GM23338 (cell line): ENCODE data around the gene ACRBP. TPM values are rescaled to one million over a fixed set of nuclear protein-coding genes. Genes with fewer than 3 reads are reported as not detected.
"Not testable (repeated sequence)": the region's sequence is repeated elsewhere in the genome, so short reads cannot be mapped to it uniquely, and the experiment has no call there.

Experiments used
- ATAC-seq: fragments of 200-7000 bp; cut with Tn5 transposase; 3 replicates; pipeline ENCODE4 v1.9.1; 2020
- DNase-seq: peaks from one replicate; pipeline ENCODE4 v3.0.0-alpha.2; 2015; ENCODE audit warnings: low spot score
- H2AFZ ChIP-seq: fragments of 200-600 bp; sonication (generic); 2 replicates; pipeline ENCODE4 v1.8.0; 2016; ENCODE audit warnings: antibody characterized with exemption, mild to moderate bottlenecking, moderate library complexity
- H3F3A ChIP-seq: fragments of 200-600 bp; sonication (generic); replicated peaks from 2 replicates; pipeline ENCODE4 v1.8.0; 2017; ENCODE audit warnings: antibody characterized with exemption, mixed run types, low read depth
- H3K27ac ChIP-seq: fragments of 200-600 bp; sonication (generic); 2 replicates; pipeline ENCODE4 v1.6.1; 2016; ENCODE audit warnings: low read depth
- H3K27me3 ChIP-seq: fragments of 200-600 bp; sonication (generic); 2 replicates; pipeline ENCODE4 v1.8.0; 2016; ENCODE audit warnings: mild to moderate bottlenecking, mixed run types, moderate library complexity; ENCODE audit not compliant: insufficient read depth
- H3K36me3 ChIP-seq: fragments of 200-600 bp; sonication (generic); 2 replicates; pipeline ENCODE4 v1.8.0; 2016; ENCODE audit warnings: mild to moderate bottlenecking; ENCODE audit not compliant: insufficient read depth
- H3K4me1 ChIP-seq: fragments of 200-600 bp; sonication (generic); 2 replicates; pipeline ENCODE4 v1.8.0; 2016; ENCODE audit warnings: mild to moderate bottlenecking, moderate library complexity; ENCODE audit not compliant: insufficient read depth
- H3K4me2 ChIP-seq: fragments of 200-600 bp; sonication (generic); 2 replicates; pipeline ENCODE4 v1.7.1; 2017; ENCODE audit warnings: mixed run types
- H3K4me3 ChIP-seq: fragments of 200-600 bp; sonication (generic); 2 replicates; pipeline ENCODE4 v1.6.1; 2016; ENCODE audit warnings: mixed run types
- H3K79me2 ChIP-seq: fragments of 200-600 bp; sonication (generic); replicated peaks from 2 replicates; pipeline ENCODE4 v1.8.0; 2017; ENCODE audit warnings: mild to moderate bottlenecking; ENCODE audit not compliant: insufficient read depth
- H3K9me2 ChIP-seq: fragments of 200-600 bp; sonication (generic); 2 replicates; pipeline ENCODE4 v1.8.0; 2017; ENCODE audit not compliant: insufficient read depth
- H4K20me1 ChIP-seq: fragments of 200-600 bp; sonication (generic); replicated peaks from 2 replicates; pipeline ENCODE4 v1.8.0; 2017; ENCODE audit warnings: mild to moderate bottlenecking; ENCODE audit not compliant: insufficient read depth
- H3K27ac Mint-ChIP-seq: 2 replicates; pipeline ENCODE4 v1.8.0; 2020; ENCODE audit warnings: inconsistent platforms, mild to moderate bottlenecking, moderate library complexity, mixed read lengths
- H3K27me3 Mint-ChIP-seq: 3 replicates; pipeline ENCODE4 v1.8.0; 2022; ENCODE audit warnings: low read depth, mild to moderate bottlenecking, moderate library complexity, mixed read lengths, inconsistent platforms; ENCODE audit not compliant: insufficient read depth, poor library complexity
- H3K36me3 Mint-ChIP-seq: 3 replicates; pipeline ENCODE4 v1.8.0; 2021; ENCODE audit warnings: low read depth, mild to moderate bottlenecking, inconsistent platforms, moderate library complexity, mixed read lengths
- H3K4me1 Mint-ChIP-seq: 3 replicates; pipeline ENCODE4 v1.8.0; 2020; ENCODE audit warnings: mild to moderate bottlenecking, inconsistent platforms, mixed read lengths
- H3K4me3 Mint-ChIP-seq: 3 replicates; pipeline ENCODE4 v1.8.0; 2021; ENCODE audit warnings: moderate library complexity, mild to moderate bottlenecking, inconsistent platforms, mixed read lengths
- H3K9me3 Mint-ChIP-seq: 3 replicates; pipeline ENCODE4 v1.8.0; 2020; ENCODE audit warnings: moderate library complexity, mild to moderate bottlenecking, inconsistent platforms, mixed read lengths
- EZH2 ChIP-seq: fragments of 200-600 bp; sonication (generic); IDR thresholded peaks from one replicate; pipeline ENCODE4 v1.8.0; 2017; ENCODE audit warnings: antibody characterized with exemption, mild to moderate bottlenecking, low read depth; ENCODE audit not compliant: unreplicated experiment
- EZH2phosphoT487 ChIP-seq: fragments of 200-600 bp; sonication (generic); IDR thresholded peaks from one replicate; pipeline ENCODE4 v1.8.1; 2018; ENCODE audit warnings: antibody characterized with exemption; ENCODE audit not compliant: unreplicated experiment
- JUNB ChIP-seq: IDR thresholded peaks from one replicate; pipeline ENCODE4 v1.6.1; 2016; ENCODE audit warnings: antibody characterized with exemption; ENCODE audit not compliant: unreplicated experiment
- NANOG ChIP-seq: IDR thresholded peaks from 2 replicates; pipeline ENCODE4 v1.6.1; 2016; ENCODE audit warnings: antibody characterized with exemption, borderline replicate concordance
- STAT1 ChIP-seq: IDR thresholded peaks from one replicate; pipeline ENCODE4 v1.6.1; 2016; ENCODE audit warnings: antibody characterized with exemption; ENCODE audit not compliant: unreplicated experiment
- ZNF114 ChIP-seq: fragments of 250-450 bp; sonication (Bioruptor Pico); IDR thresholded peaks from 2 replicates; pipeline ENCODE4 v1.5.0; 2020; ENCODE audit warnings: mild to moderate bottlenecking, moderate library complexity
- polyA plus RNA-seq: library from polyadenylated mRNA; unstranded; fragments of >200 nt; fragmentation: Nextera tagmentation; extraction: Ambion mirVana; gene quantifications from 2 replicates; pipeline ENCODE4 v1.2.1, GENCODE V29; 2016
- total RNA-seq: library from RNA; depleted of rRNA; stranded (reverse); fragments of >200 nt; shearing (Covaris generic); gene quantifications from 2 replicates; pipeline ENCODE4 v1.2.3, GENCODE V29; 2014
- TF ChIP-seq, protein P1 (sequence below), 2 experiments: fragments of 200-600 bp in 1 of 2; sonication (generic) in 1 of 2; conservative IDR thresholded peaks; 2 replicates each; pipeline versions ENCODE4 v1.5.1 to v1.6.1; 2016 to 2017; ENCODE audit warnings: antibody characterized with exemption in 2 of 2, low read depth in 2 of 2, mild to moderate bottlenecking in 2 of 2, moderate library complexity in 1 of 2
- TF ChIP-seq, protein P2 (sequence below): fragments of 250-450 bp; sonication (Bioruptor Pico); IDR thresholded peaks from 2 replicates; pipeline ENCODE4 v1.5.0; 2020; ENCODE audit warnings: mild to moderate bottlenecking, moderate library complexity

ACRBP gene
- total and polyA plus RNA-seq, 2 experiments from 2014 or later: 0.70 to 2.2 TPM

DNA sequence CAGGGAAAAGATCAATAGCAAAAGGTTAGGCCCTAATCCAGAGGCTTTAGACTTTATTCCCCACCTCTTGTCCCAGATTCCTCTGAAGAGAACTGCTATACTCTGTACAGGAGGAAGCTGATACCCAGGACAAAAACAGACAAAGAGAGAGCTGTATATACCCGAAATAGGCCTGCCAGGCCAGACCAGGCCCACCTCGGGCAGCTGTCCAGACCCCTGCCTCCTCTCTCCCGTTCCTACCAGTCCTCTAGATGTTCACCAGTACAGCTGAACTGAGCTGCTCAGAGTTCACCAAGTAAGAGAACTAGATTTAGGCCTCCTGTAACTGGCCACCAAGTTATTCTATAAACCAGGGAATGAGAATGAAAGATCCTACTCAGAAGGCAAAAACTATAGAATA, 44.7 kb downstream of the ACRBP start:
- Mint-ChIP-seq H3K27me3 (peaks cover 11% of the 10 kb centered on the region), H3K9me3 (no peaks in the 10 kb centered on the region; the same call in 2 of the 3 replicates), H3K4me3 (peak overlapping the region; percentile 8; the same call in 1 of the 3 replicates), H3K4me1 (peaks cover 28% of the 10 kb centered on the region), H3K36me3 (peaks cover 84% of the 10 kb centered on the region), H3K27ac (no peak overlapping the region)
- no peak overlapping the region for H3K4me3 ChIP-seq
- H3K27me3 ChIP-seq: no peaks in the 10 kb centered on the region
- peaks cover 33% of the 10 kb centered on the region for H4K20me1 ChIP-seq
- H3K36me3 ChIP-seq: peaks cover 52% of the 10 kb centered on the region
- TF ChIP-seq STAT1: no peak
- TF ChIP-seq, protein P1, sequence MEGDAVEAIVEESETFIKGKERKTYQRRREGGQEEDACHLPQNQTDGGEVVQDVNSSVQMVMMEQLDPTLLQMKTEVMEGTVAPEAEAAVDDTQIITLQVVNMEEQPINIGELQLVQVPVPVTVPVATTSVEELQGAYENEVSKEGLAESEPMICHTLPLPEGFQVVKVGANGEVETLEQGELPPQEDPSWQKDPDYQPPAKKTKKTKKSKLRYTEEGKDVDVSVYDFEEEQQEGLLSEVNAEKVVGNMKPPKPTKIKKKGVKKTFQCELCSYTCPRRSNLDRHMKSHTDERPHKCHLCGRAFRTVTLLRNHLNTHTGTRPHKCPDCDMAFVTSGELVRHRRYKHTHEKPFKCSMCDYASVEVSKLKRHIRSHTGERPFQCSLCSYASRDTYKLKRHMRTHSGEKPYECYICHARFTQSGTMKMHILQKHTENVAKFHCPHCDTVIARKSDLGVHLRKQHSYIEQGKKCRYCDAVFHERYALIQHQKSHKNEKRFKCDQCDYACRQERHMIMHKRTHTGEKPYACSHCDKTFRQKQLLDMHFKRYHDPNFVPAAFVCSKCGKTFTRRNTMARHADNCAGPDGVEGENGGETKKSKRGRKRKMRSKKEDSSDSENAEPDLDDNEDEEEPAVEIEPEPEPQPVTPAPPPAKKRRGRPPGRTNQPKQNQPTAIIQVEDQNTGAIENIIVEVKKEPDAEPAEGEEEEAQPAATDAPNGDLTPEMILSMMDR (conservative IDR thresholded peaks at IDR 0.05; ENCODE audit: low read depth in 2 of 2): no peak
- no peak for TF ChIP-seq NANOG
- TF ChIP-seq EZH2phosphoT487: no peak
- no peak for TF ChIP-seq ZNF114 (CRISPR knock-in tag)
- 0 out of 2 replicates have a peak, but pooled peaks cover 11% of the 10 kb centered on the region for H3F3A ChIP-seq
- H3K4me2 ChIP-seq: no peak overlapping the region
- no peaks in the 10 kb centered on the region for H3K9me2 ChIP-seq
- ATAC-seq (no peak), DNase-seq (no peak)
- no peak overlapping the region for H2AFZ ChIP-seq
- 0 out of 2 replicates have a peak overlapping the region, but pooled peaks have one; percentile 32 for H3K27ac ChIP-seq
- H3K4me1 ChIP-seq: peaks cover 25% of the 10 kb centered on the region
- H3K79me2 ChIP-seq: peaks cover 53% of the 10 kb centered on the region

DNA sequence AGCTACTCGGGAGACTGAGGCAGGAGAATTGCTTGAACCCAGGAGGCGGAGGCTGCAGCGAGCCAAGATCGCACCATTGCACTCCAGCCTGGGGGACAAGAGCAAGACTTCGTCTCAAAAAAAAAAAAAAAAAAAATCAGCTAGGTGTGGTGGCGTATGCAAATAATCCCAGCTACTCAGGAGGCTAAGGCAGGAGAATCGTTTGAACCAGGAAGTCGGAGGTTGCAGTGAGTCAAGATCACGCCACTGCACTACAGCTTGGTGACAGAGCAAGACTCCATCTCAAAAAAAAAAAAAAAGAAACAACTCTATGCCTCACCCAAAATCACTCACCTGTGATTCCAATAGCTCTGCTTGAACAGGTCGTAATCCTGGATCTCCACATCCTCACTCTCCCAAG, 51.6 kb downstream of the ACRBP start:
- DNase-seq, H3K27me3 ChIP-seq, H3K4me3 ChIP-seq, ATAC-seq, H3K27me3 Mint-ChIP-seq, H3K4me1 Mint-ChIP-seq, H3K27ac Mint-ChIP-seq, H3K4me1 ChIP-seq, H3K9me2 ChIP-seq, H2AFZ ChIP-seq, H3K9me3 Mint-ChIP-seq, H3K4me3 Mint-ChIP-seq, H3K27ac ChIP-seq, H3K4me2 ChIP-seq: not testable (repeated sequence)
- H3K36me3 ChIP-seq: peaks cover 84% of the 10 kb centered on the region
- 0 out of 2 replicates have a peak, but pooled peaks cover 14% of the 10 kb centered on the region for H3K79me2 ChIP-seq
- H3K36me3 Mint-ChIP-seq: peaks cover 96% of the 10 kb centered on the region
- H3F3A ChIP-seq: peaks cover 16% of the 10 kb centered on the region; the same call in 1 of the 2 replicates
- H4K20me1 ChIP-seq: peaks cover 17% of the 10 kb centered on the region

DNA sequence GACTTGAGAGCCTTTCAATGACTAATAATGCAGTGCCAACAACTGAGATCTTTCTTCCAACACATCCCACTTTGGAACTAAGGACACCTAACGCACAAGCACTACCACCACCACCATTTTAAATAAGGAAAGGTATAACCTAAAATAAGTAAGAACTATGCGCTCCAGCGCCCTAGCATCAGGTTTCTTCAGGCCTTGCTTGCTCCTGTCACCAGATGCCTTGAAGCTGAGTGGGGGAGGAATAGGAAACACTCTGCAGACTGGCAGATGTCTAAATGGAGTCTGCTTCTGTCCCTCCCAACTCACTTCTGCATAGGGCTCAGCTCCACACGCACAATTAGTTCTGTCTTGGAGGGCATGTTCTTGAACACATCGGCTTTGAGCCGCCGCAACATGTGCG, 55.1 kb downstream of the ACRBP start:
- Histone ChIP-seq H3K27me3 (no peaks in the 10 kb centered on the region), H3K4me2 (no peak overlapping the region), H3F3A (peaks cover 23% of the 10 kb centered on the region; the same call in 1 of the 2 replicates), H4K20me1 (peaks cover 22% of the 10 kb centered on the region), H3K9me2 (no peaks in the 10 kb centered on the region), H3K27ac (no peak overlapping the region), H3K79me2 (peaks cover 9% of the 10 kb centered on the region; the same call in 1 of the 2 replicates), H3K36me3 (peaks cover 87% of the 10 kb centered on the region), H3K4me3 (no peak overlapping the region), H2AFZ (no peak overlapping the region), H3K4me1 (no peaks in the 10 kb centered on the region)
- Mint-ChIP-seq H3K27me3 (peaks cover 6% of the 10 kb centered on the region), H3K36me3 (peaks cover 95% of the 10 kb centered on the region), H3K4me1 (no peaks in the 10 kb centered on the region), H3K27ac (no peak overlapping the region), H3K9me3 (no peaks in the 10 kb centered on the region), H3K4me3 (no peak overlapping the region)
- DNase-seq (no peak), ATAC-seq (no peak)
- TF ChIP-seq STAT1 (no peak), NANOG (no peak), JUNB (no peak), EZH2 (no peak)
- TF ChIP-seq, protein P2, sequence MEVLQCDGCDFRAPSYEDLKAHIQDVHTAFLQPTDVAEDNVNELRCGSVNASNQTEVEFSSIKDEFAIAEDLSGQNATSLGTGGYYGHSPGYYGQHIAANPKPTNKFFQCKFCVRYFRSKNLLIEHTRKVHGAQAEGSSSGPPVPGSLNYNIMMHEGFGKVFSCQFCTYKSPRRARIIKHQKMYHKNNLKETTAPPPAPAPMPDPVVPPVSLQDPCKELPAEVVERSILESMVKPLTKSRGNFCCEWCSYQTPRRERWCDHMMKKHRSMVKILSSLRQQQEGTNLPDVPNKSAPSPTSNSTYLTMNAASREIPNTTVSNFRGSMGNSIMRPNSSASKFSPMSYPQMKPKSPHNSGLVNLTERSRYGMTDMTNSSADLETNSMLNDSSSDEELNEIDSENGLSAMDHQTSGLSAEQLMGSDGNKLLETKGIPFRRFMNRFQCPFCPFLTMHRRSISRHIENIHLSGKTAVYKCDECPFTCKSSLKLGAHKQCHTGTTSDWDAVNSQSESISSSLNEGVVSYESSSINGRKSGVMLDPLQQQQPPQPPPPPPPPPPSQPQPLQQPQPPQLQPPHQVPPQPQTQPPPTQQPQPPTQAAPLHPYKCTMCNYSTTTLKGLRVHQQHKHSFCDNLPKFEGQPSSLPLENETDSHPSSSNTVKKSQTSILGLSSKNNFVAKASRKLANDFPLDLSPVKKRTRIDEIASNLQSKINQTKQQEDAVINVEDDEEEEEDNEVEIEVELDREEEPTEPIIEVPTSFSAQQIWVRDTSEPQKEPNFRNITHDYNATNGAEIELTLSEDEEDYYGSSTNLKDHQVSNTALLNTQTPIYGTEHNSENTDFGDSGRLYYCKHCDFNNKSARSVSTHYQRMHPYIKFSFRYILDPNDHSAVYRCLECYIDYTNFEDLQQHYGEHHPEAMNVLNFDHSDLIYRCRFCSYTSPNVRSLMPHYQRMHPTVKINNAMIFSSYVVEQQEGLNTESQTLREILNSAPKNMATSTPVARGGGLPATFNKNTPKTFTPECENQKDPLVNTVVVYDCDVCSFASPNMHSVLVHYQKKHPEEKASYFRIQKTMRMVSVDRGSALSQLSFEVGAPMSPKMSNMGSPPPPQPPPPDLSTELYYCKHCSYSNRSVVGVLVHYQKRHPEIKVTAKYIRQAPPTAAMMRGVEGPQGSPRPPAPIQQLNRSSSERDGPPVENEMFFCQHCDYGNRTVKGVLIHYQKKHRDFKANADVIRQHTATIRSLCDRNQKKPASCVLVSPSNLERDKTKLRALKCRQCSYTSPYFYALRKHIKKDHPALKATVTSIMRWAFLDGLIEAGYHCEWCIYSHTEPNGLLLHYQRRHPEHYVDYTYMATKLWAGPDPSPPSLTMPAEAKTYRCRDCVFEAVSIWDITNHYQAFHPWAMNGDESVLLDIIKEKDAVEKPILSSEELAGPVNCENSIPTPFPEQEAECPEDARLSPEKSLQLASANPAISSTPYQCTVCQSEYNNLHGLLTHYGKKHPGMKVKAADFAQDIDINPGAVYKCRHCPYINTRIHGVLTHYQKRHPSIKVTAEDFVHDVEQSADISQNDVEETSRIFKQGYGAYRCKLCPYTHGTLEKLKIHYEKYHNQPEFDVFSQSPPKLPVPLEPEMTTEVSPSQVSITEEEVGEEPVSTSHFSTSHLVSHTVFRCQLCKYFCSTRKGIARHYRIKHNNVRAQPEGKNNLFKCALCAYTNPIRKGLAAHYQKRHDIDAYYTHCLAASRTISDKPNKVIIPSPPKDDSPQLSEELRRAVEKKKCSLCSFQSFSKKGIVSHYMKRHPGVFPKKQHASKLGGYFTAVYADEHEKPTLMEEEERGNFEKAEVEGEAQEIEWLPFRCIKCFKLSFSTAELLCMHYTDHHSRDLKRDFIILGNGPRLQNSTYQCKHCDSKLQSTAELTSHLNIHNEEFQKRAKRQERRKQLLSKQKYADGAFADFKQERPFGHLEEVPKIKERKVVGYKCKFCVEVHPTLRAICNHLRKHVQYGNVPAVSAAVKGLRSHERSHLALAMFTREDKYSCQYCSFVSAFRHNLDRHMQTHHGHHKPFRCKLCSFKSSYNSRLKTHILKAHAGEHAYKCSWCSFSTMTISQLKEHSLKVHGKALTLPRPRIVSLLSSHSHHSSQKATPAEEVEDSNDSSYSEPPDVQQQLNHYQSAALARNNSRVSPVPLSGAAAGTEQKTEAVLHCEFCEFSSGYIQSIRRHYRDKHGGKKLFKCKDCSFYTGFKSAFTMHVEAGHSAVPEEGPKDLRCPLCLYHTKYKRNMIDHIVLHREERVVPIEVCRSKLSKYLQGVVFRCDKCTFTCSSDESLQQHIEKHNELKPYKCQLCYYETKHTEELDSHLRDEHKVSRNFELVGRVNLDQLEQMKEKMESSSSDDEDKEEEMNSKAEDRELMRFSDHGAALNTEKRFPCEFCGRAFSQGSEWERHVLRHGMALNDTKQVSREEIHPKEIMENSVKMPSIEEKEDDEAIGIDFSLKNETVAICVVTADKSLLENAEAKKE (CRISPR knock-in tag): no peak
